NB4 (cell line): ENCODE measurements around the gene HDAC7.

Experiments
- CTCF ChIP-seq: IDR thresholded peaks from one replicate; pipeline ENCODE4 v1.5.1; 2012; ENCODE audit warnings: low read depth, low read length
- POLR2A ChIP-seq: IDR thresholded peaks from 2 replicates; pipeline ENCODE4 v1.6.1; 2011; ENCODE audit warnings: mild to moderate bottlenecking; ENCODE audit not compliant: insufficient read length; ENCODE audit errors: extremely low read depth

DNA sequence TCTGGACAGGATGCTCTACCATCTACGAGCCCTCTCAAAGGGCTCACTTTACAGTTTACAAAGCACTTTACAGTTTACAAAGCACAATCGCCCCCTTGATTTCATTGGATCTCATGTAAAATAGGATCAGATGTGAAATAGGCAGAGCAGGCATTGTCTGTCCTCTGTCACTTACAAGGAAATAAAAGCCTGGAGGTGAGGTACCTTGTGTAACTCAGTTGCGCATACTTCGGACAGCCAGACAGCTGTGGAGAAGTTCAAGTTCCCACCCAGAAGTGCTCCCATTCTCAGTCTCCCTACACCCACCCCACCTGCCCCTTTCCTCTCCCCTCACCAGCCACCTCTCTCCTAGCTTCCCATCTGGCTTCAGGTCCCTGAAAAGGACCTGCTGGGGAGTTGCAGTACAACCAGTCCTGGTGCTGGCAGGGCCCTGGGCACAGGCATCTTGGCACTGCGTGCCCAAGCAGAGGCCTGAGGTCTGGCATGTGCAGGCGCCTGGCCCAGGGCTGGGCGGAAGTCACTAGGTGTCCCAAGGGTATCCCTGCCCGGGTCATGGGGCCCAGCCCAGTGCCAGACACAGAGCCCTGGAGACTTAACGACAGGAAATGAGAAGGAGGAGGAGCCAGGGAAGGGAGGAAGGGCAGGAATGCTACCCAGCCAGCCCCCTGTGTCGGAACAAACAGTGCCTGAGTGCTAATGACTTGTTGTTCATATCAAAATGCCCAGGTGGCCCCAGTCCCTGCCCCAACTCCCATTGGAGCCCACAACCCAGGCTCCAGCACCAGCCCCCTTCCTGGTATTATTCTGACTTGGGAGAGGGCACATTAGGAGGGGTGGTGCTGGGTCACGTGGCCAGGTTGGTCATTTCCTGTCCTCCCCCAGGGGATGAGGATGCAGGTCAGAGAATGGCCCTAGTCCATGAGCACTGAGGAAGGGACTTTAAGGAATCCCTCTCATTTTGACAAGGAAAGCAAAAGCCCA is 66.4 kb downstream of the HDAC7 start:
- TF ChIP-seq CTCF (no peak), POLR2A (peak; percentile 20)
